Measurements from ENCODE around the gene PSMC4.

DNA sequence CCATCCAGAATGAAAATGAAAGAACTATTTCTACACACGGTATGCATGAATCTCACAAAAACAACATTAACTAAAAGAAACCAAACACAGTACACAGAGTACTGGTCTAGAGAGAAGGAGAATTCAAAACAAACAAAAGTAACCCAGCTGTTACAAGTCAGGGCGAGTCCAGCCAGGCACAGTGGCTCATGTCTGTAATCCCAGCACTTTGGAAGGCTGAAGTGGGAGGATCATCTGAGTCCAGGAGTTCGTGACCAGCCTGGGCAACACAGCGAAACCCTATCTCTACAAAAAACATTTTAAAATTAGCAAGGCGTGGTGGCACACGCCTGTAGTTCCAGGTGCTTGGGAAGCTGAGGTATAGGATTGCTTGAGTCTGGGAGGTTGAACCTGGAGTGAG is 1.7 kb upstream of the PSMC4 start:
- TF ChIP-seq, protein P1, sequence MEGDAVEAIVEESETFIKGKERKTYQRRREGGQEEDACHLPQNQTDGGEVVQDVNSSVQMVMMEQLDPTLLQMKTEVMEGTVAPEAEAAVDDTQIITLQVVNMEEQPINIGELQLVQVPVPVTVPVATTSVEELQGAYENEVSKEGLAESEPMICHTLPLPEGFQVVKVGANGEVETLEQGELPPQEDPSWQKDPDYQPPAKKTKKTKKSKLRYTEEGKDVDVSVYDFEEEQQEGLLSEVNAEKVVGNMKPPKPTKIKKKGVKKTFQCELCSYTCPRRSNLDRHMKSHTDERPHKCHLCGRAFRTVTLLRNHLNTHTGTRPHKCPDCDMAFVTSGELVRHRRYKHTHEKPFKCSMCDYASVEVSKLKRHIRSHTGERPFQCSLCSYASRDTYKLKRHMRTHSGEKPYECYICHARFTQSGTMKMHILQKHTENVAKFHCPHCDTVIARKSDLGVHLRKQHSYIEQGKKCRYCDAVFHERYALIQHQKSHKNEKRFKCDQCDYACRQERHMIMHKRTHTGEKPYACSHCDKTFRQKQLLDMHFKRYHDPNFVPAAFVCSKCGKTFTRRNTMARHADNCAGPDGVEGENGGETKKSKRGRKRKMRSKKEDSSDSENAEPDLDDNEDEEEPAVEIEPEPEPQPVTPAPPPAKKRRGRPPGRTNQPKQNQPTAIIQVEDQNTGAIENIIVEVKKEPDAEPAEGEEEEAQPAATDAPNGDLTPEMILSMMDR (IDR thresholded peaks at IDR 0.05) = no peak
- no peak for TF ChIP-seq POLR2A (IDR thresholded peaks at IDR 0.05)
